GM19240 (cell line): ENCODE data around the gene RIN3.
"Not testable (repeated sequence)": the region's sequence is repeated elsewhere in the genome, so short reads cannot be mapped to it uniquely, and the experiment has no call there.

Source experiments
- DNase-seq: peaks from one replicate; pipeline ENCODE4 v3.0.0; 2011; ENCODE audit warnings: low spot score; ENCODE audit not compliant: insufficient read length

The RIN3 gene

GRCh38 chr14:92663049-92663448 lies 149.5 kb downstream of the RIN3 start:
- no peak for DNase-seq

- no peak for DNase-seq
Observed at GRCh38 chr14:92665661-92666110, 152.1 kb downstream of the RIN3 start.

DNA sequence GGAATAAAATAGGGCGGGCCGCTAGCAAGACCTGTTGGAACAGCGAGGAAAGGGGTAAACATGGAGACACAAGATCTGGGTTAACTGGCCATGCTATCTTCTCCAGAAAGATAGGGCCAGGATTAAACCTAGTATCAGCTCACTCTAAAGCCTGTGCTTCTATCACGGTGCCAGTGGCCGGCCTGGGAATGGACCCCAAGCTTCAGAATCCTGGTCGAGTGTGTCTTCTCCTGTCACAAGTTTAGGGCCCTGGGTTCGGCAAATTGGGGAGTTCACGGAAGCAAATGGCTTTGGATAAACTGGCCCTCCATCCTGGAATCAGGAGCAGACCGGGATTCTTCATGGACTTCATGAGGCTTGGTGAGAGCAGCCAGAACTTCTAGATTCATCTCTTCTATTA lies 152.7 kb downstream of the RIN3 start:
- no peak for DNase-seq

- DNase-seq, result no peak
Observed at GRCh38 chr14:92668276-92668973, 154.8 kb downstream of the RIN3 start.

GRCh38 chr14:92670160-92670559 lies 156.6 kb downstream of the RIN3 start:
- DNase-seq, result no peak

GRCh38 chr14:92670643-92671366 lies 157.2 kb downstream of the RIN3 start:
- DNase-seq, result no peak

GRCh38 chr14:92673601-92674150 lies 160.1 kb downstream of the RIN3 start:
- DNase-seq, result no peak

DNA sequence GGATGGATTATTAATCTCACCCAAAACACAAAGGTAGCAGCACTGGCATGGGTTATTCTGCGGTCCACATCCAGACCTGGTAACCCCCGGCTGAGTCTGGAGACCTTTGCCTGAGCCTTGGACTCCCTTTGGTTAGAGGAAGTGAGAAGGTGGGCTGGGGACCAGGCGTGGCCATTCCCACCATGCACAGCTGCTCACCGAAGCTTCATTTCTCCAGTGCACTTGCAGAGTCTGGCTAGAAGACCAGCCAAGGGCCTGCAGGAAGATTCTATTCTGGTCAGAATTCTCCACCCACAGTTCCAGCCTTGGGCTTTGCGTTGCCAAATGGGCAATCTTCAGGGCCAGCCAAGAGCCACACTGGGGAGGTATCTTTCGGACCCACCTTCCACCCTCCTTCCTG lies 161.8 kb downstream of the RIN3 start:
- no peak for DNase-seq

GRCh38 chr14:92675976-92676375 lies 162.4 kb downstream of the RIN3 start:
- no peak for DNase-seq

- DNase-seq, result no peak
Observed at GRCh38 chr14:92676403-92677086, 163.0 kb downstream of the RIN3 start.

GRCh38 chr14:92677087-92677668 lies 163.6 kb downstream of the RIN3 start:
- peak; percentile 82 for DNase-seq

GRCh38 chr14:92677955-92678354 lies 164.4 kb downstream of the RIN3 start:
- no peak for DNase-seq

- DNase-seq, result no peak
Observed at GRCh38 chr14:92678766-92679165, 165.2 kb downstream of the RIN3 start.

- DNase-seq, result no peak
Observed at GRCh38 chr14:92679246-92679645, 165.7 kb downstream of the RIN3 start.

GRCh38 chr14:92680330-92680729 lies 166.7 kb downstream of the RIN3 start:
- DNase-seq, result not testable (repeated sequence)

DNA sequence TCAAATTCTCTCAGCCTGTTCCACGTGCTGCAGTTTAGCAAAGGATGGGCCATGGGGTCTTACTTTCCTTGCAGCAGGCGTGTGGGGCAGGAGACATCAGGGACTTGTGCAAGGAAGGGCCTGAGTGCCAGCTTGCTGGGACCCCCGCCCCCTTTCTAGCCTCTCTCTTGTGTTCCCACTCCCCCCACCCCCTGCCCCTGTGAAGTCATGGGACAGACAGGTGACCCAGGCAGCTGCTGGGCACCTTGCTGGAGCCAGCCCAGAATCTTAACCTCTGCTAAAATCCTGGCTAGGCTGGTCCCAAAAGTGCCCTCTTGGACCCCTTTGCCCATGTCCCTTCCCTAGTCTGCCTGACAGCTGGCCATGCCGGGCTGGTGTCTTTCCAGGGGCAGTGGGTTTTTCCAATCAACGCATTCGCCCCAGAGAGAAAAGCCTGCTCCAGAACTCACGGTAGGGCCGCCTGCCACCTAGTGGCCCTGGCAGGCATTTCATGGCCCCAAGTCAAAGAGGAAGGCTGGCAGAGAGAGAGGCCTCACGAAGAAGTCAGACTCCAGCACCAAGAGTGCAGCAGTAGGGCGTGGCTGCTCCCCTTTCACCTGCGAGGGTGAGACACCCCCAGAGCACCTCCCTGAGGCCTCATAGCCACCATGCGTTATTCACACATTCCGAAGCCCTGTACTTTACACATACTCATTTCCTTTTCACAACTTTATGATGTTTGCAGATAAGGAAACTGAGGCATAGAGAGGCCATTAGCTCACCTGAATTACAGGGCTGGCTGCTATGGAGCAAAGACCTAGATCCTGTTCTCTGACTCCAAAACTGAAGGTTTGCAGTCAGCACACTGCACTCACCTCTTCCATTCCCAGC lies 167.4 kb downstream of the RIN3 start:
- peak; percentile 89 for DNase-seq

GRCh38 chr14:92683041-92683440 lies 169.5 kb downstream of the RIN3 start:
- DNase-seq, result no peak

GRCh38 chr14:92684801-92685560 lies 171.4 kb downstream of the RIN3 start:
- no peak for DNase-seq

DNA sequence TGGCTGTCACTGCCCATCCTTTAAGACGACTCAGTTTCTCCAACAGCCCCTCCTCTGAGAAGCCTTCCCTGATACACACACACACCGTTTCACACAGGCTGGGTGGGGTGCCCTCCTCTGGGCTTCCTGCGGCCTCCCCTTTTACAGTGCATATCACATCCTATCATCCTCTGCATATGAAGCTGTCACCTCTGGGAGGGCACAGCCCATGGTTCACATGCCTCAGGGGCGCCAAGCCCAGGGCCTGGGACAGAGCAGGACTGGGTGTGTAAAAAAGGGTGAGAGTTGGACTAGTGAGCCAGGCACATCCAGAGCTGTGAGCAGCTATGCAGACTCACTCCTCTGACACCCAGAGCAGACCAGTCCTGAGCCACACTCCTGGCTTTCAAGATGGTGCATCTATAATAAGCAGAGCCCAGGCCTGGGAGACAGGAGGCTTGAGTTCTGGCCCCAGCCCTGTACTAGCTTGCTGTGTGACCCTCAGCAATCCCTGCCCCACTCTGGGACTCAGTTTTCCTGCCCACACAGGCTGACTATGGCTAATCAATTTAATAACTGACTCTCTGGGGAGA lies 172.3 kb downstream of the RIN3 start:
- DNase-seq, result no peak
